HEK293T (cell line): Measurements from ENCODE around the gene ASPSCR1.

Source experiments
- ARNT ChIP-seq: fragments of 450-650 bp; IDR thresholded peaks from 2 replicates; pipeline ENCODE4 v1.6.1; 2017; ENCODE audit warnings: mild to moderate bottlenecking
- CTBP1 ChIP-seq: fragments of 450-650 bp; IDR thresholded peaks from 2 replicates; pipeline ENCODE4 v1.6.1; 2016; ENCODE audit warnings: borderline replicate concordance
- FOXA1 ChIP-seq: fragments of 450-650 bp; IDR thresholded peaks from 2 replicates; pipeline ENCODE4 v1.6.1; 2016; ENCODE audit warnings: mild to moderate bottlenecking
- FOXK2 ChIP-seq: fragments of 450-650 bp; IDR thresholded peaks from 2 replicates; pipeline ENCODE4 v1.6.1; 2016; ENCODE audit warnings: mild to moderate bottlenecking
- HDGF ChIP-seq: fragments of 450-650 bp; IDR thresholded peaks from 2 replicates; pipeline ENCODE4 v1.6.1; 2017; ENCODE audit warnings: antibody characterized with exemption, borderline replicate concordance
- LEF1 ChIP-seq: fragments of 450-650 bp; IDR thresholded peaks from 2 replicates; pipeline ENCODE4 v1.6.1; 2017; ENCODE audit warnings: mild to moderate bottlenecking, borderline replicate concordance
- NFRKB ChIP-seq: fragments of 450-650 bp; IDR thresholded peaks from 2 replicates; pipeline ENCODE4 v1.6.1; 2016; ENCODE audit warnings: mild to moderate bottlenecking, moderate library complexity
- PKNOX1 ChIP-seq: fragments of 450-650 bp; IDR thresholded peaks from 2 replicates; pipeline ENCODE4 v1.6.1; 2016
- SP1 ChIP-seq: fragments of 450-650 bp; IDR thresholded peaks from 2 replicates; pipeline ENCODE4 v1.6.1; 2017
- SUZ12 ChIP-seq: fragments of 450-650 bp; IDR thresholded peaks from 2 replicates; pipeline ENCODE4 v1.6.1; 2016; ENCODE audit warnings: mild to moderate bottlenecking
- TARDBP ChIP-seq: fragments of 450-650 bp; IDR thresholded peaks from 2 replicates; pipeline ENCODE4 v1.6.1; 2016
- ZNF384 ChIP-seq: fragments of 450-650 bp; IDR thresholded peaks from 2 replicates; pipeline ENCODE4 v1.6.1; 2016

DNA sequence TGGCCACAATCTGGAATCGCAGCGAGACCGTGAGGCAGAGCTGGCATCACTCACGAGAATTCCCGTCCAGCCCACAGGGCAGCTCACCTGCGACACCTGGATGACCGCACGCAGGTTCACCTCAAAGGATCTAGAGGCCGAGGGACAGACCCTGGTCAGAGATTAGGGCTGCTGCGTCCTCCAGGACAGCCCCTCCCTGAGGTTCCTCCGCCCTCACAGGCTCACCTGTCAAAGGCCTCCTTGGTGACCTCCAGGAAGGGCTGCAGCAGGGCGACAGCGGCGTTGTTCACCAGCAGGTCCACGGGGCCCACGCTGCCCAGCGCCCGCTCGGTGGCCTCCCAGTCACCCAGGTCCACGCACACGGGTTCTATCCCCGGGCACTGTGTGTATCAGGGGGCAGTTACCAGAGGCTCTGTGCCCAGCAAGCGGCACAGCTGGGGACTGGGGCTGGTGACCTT, 59.2 kb downstream of the ASPSCR1 start:
- TF ChIP-seq TARDBP (no peak), LEF1 (no peak), SUZ12 (no peak), ZNF384 (no peak), NFRKB (no peak), PKNOX1 (no peak), FOXK2 (no peak), SP1 (no peak), FOXA1 (no peak), CTBP1 (no peak), ARNT (no peak), HDGF (no peak)
